Caki2 (cell line): Measurements from ENCODE around the gene PGAM5. TPM values are rescaled to one million over a fixed set of nuclear protein-coding genes. Genes with fewer than 3 reads are reported as not detected.

Experiments used
- DNase-seq: peaks from one replicate; pipeline ENCODE4 v3.0.0-alpha.2; 2015; ENCODE audit warnings: low read depth
- in situ Hi-C: cut with HindIII; loops from 2 replicates; pipeline ENCODE4 v1.10.0; 2016; ENCODE audit warnings: low sequenced_read_pairs, low pct_unique_long_range_greater_than_20kb, mixed read lengths
- total RNA-seq: library from RNA; depleted of rRNA; stranded (reverse); fragments of >200 nt; shearing (Covaris generic); gene quantifications from 2 replicates; pipeline ENCODE4 v1.2.3, GENCODE V29; 2014; ENCODE audit warnings: low replicate concordance; rRNA removed

Gene PGAM5
- total RNA-seq, 1 experiment from 2014 or later: 67.5 TPM

- in situ Hi-C loops: no loop called here
- peak; percentile 10 for DNase-seq
Measured at GRCh38 chr12:132766380-132767085, 55.9 kb downstream of the PGAM5 start.

GRCh38 chr12:132771126-132771838, 60.6 kb downstream of the PGAM5 start:
- in situ Hi-C loops: no loop called here
- no peak for DNase-seq

Other genes with a start within 250 kb of the PGAM5 start
- 6.7 and 8.3 TPM in 2 replicates for gene FBRSL1, start 220.7 kb upstream of the PGAM5 start, total RNA-seq
- gene LRCOL1, start 100.3 kb upstream of the PGAM5 start, total RNA-seq: not detected in 2 replicates
- not detected in 2 replicates for gene P2RX2, start 92.1 kb upstream of the PGAM5 start, total RNA-seq
- 10.3 and 35.4 TPM in 2 replicates for gene POLE, start 23.5 kb upstream of the PGAM5 start, total RNA-seq
- gene PXMP2, start 23.3 kb upstream of the PGAM5 start, total RNA-seq: 128 and 160 TPM in 2 replicates
- 47.4 and 55.9 TPM in 2 replicates for gene ANKLE2, start 51.0 kb downstream of the PGAM5 start, total RNA-seq
- 46.0 and 57.2 TPM in 2 replicates for gene GOLGA3, start 118.0 kb downstream of the PGAM5 start, total RNA-seq
- gene CHFR, start 176.8 kb downstream of the PGAM5 start, total RNA-seq: 7.1 and 17.5 TPM in 2 replicates
- 1.3 and 2.6 TPM in 2 replicates for gene ZNF605, start 245.5 kb downstream of the PGAM5 start, total RNA-seq